CD4-positive, alpha-beta T cell treated with Interleukin-10 for 1 hour (primary cell): ENCODE results near the gene HSPA4L.

Experiments
- DNase-seq: peaks from one replicate; pipeline ENCODE4 v3.0.0-alpha.2; 2020

HSPA4L gene

DNA sequence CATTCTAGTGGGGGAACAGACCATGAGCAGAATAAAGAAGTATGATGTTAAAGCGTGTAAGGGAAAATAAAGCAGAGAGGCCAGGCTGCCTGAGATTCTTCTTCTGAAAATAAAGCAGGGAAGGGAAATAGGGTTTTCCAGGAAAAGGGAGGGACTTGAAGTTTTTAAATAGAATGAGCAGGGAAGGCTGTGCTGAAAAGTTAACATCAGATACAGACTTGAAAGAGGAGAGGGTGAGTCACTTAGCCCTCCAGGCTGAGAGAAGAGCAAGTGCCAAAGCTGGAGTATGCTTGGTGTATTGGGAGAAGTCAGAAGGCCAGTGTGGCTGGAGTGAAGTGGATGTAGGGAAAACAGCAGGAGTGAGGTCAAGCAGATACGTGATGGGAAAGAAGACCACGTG is 88.6 kb downstream of the HSPA4L start:
- DNase-seq: no peak

DNA sequence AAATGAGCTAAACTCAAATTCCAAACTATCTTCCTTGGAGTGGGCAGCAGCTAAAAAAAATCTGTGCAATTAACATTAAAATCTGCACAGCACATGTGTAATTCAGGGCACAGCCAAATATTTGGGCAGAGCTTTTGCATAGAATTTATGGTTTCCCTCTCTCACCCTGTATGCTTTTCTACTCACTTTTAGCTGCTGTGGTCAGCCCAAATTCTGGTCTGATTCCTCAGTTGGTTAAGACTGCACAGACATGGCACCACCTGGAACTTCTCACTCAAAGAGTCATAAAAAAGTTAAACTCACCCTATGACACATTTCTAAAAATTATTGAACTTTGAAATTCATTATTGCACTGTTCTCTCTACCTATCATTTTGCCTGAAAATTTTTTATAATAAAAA is 93.7 kb downstream of the HSPA4L start:
- DNase-seq: no peak

DNA sequence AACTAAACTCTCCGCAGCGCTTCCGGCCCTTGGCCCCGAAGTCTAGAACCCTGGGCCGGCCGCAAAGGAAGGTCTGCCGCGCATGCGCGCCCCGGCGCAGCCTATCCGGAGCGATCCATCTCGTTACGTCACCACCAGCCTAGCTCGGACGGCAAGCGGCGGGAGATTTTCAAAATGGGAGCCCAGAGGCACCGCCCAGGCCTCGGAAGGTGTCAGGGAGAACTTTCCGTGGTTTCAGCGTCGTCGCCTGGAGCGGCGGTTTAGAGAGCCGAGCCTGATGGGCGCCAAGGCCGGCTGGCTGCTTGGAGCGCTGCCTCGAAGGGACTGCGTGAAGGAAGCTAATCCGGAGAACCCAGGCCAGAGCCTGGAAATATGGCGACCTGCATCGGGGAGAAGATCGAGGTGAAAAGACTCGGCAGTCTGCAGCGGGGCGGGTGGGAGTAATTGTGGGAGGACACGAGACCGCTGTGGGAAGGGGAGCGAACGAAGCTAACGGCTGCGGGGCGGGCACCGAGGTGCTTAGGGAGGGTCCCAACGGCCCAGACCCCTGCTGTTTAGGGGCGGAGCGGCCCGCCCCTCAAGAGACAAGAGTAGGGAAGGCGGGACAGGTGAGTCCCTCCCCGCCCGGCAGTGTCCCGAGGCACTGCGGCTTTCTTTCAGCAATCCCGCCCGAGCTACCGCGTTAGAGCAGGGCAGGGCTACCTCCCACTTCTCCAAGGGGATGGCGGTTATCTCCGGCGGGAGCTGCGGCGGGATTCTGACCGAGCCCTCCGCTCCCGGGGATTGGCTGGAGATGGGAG is 98.8 kb downstream of the HSPA4L start, which contains the start of gene PLK4:
Gene PLK4 (plus strand): TSS at position 131 of the 800 bp plus-strand sequence. CDS start 242 bp downstream, at position 373.
- peak; percentile 96 for DNase-seq

DNA sequence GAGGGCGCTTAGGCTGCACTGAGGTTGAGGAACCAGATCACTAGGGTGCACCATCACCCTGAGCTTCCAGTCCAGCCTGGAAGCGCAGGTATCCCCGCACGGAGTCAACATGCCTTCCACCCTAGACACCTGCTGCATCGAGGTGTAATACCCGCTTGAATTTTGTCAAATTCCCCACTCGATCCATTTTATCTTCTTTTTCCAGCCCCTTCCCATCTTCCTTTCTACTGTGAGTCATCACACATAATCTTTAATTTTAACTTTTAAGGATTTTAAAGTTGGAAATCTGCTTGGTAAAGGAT is 99.4 kb downstream of the HSPA4L start:
- no peak for DNase-seq

DNA sequence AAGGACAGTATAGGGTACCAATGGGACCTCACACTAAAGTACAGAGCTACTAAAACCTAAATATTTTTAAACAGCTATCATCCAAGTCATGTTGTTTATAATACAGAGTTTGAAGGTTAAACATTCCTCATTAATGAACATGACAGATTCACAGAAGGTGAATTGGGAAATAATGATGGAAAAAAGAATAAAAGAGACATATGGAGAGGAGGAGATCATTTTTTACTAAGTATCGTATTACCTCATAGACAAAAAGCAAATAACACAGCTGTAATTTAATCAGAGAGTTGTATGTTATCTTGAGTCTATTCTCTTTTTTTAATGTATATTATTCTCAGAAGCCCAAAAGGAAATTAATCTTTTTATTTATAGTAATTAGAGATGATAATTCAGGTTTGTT is 106.4 kb downstream of the HSPA4L start:
- DNase-seq: no peak

DNA sequence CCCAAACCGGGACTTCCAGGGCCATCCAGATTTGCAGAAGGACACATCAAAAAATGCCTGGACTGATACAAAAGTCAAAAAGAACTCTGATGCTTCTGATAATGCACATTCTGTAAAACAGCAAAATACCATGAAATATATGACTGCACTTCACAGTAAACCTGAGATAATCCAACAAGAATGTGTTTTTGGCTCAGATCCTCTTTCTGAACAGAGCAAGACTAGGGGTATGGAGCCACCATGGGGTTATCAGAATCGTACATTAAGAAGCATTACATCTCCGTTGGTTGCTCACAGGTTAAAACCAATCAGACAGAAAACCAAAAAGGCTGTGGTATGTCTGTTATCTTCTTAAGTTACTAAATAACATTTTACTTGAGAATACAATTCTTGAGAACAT is 107.8 kb downstream of the HSPA4L start:
- no peak for DNase-seq
